Mesenchymal stem cell (in vitro differentiated cells and primary cell): ENCODE data around the gene ICAM5.
A peak's percentile ranks its signal among the peaks of the same experiment; 100 is the strongest.

Experiments
- DNase-seq: peaks from one replicate; pipeline ENCODE4 v3.0.0-alpha.2; 2013
- H2AFZ ChIP-seq: one replicate; pipeline ENCODE4 v1.6.1; 2013; ENCODE audit warnings: low read depth, mild to moderate bottlenecking, control low read depth, inconsistent platforms, low read length, moderate library complexity
- H2AK5ac ChIP-seq: 2 replicates; pipeline ENCODE4 v1.6.1; 2013; ENCODE audit warnings: low read length, moderate library complexity, mild to moderate bottlenecking, inconsistent platforms; ENCODE audit not compliant: severe bottlenecking
- H2BK120ac ChIP-seq: one replicate; pipeline ENCODE4 v1.6.1; 2013; ENCODE audit warnings: low read depth, mild to moderate bottlenecking, inconsistent platforms, low read length, moderate library complexity
- H2BK12ac ChIP-seq, 2 experiments: one replicate each; pipeline ENCODE4 v1.6.1; 2013; ENCODE audit warnings: inconsistent platforms in 2 of 2, low read length in 2 of 2, mild to moderate bottlenecking in 2 of 2, moderate library complexity in 2 of 2, control low read depth in 1 of 2
- H2BK15ac ChIP-seq: one replicate; pipeline ENCODE4 v1.6.1; 2013; ENCODE audit warnings: mild to moderate bottlenecking, low read depth, inconsistent platforms; ENCODE audit not compliant: poor library complexity, severe bottlenecking
- H2BK5ac ChIP-seq: 2 replicates; pipeline ENCODE4 v1.6.1; 2013; ENCODE audit warnings: low read depth, mild to moderate bottlenecking, low read length, control low read depth, inconsistent platforms; ENCODE audit not compliant: poor library complexity, severe bottlenecking
- H3K14ac ChIP-seq, 2 experiments: one replicate each; pipeline ENCODE4 v1.6.1; 2013; ENCODE audit warnings: inconsistent platforms in 2 of 2, low read length in 2 of 2, control low read depth in 1 of 2, mild to moderate bottlenecking in 1 of 2, moderate library complexity in 1 of 2
- H3K18ac ChIP-seq, 2 experiments: one replicate each; pipeline ENCODE4 v1.6.1; 2013; ENCODE audit warnings: inconsistent platforms in 2 of 2, low read length in 2 of 2, control low read depth in 1 of 2, low read depth in 1 of 2, mild to moderate bottlenecking in 1 of 2
- H3K23ac ChIP-seq, 2 experiments: one replicate each; pipeline ENCODE4 v1.6.1; 2013; ENCODE audit warnings: inconsistent platforms in 2 of 2, low read length in 2 of 2, mild to moderate bottlenecking in 2 of 2, moderate library complexity in 2 of 2, control low read depth in 1 of 2
- H3K27ac ChIP-seq: 2 replicates; pipeline ENCODE4 v1.5.1; 2013; ENCODE audit warnings: mild to moderate bottlenecking, moderate library complexity, low read length, control low read depth, inconsistent platforms; ENCODE audit not compliant: poor library complexity, severe bottlenecking
- H3K27me3 ChIP-seq, 2 experiments: 2 replicates each; pipeline versions ENCODE4 v1.6.1 to v1.7.0; 2013; ENCODE audit warnings: low read length in 2 of 2, mild to moderate bottlenecking in 2 of 2, moderate library complexity in 2 of 2, control low read depth in 1 of 2, inconsistent platforms in 1 of 2; ENCODE audit not compliant: control insufficient read depth in 1 of 2, insufficient read depth in 1 of 2
- H3K36me3 ChIP-seq, 2 experiments: 2 replicates each; pipeline versions ENCODE4 v1.6.1 to v1.7.0; 2013; ENCODE audit warnings: low read length in 2 of 2, control low read depth in 1 of 2, inconsistent platforms in 1 of 2, low read depth in 1 of 2, mild to moderate bottlenecking in 1 of 2; ENCODE audit not compliant: insufficient read depth in 2 of 2, control insufficient read depth in 1 of 2
- H3K4ac ChIP-seq, 2 experiments: one replicate each; pipeline ENCODE4 v1.6.1; 2013; ENCODE audit warnings: inconsistent platforms in 2 of 2, low read length in 2 of 2, mild to moderate bottlenecking in 2 of 2, moderate library complexity in 2 of 2, control low read depth in 1 of 2, low read depth in 1 of 2
- H3K4me1 ChIP-seq: 2 replicates; pipeline ENCODE4 v1.6.1; 2013; ENCODE audit warnings: low read depth, low read length, control low read depth; ENCODE audit not compliant: control insufficient read depth, insufficient read depth
- H3K4me2 ChIP-seq: 2 replicates; pipeline ENCODE4 v1.6.1; 2013; ENCODE audit warnings: low read length, mild to moderate bottlenecking, inconsistent platforms; ENCODE audit not compliant: poor library complexity, severe bottlenecking
- H3K4me3 ChIP-seq, 2 experiments: 2 replicates each; pipeline versions ENCODE4 v1.5.1 to v1.7.0; 2013; ENCODE audit warnings: low read length in 2 of 2, mild to moderate bottlenecking in 2 of 2, control low read depth in 1 of 2, low read depth in 1 of 2; ENCODE audit not compliant: insufficient read depth in 1 of 2
- H3K79me1 ChIP-seq: replicated peaks from 2 replicates; pipeline ENCODE4 v1.6.1; 2013; ENCODE audit warnings: mild to moderate bottlenecking, control low read depth, low read length, inconsistent platforms; ENCODE audit not compliant: poor library complexity, severe bottlenecking
- H3K9ac ChIP-seq: 2 replicates; pipeline ENCODE4 v1.7.0; 2013; ENCODE audit warnings: mild to moderate bottlenecking, low read length, moderate library complexity
- H3K9me3 ChIP-seq: 2 replicates; pipeline ENCODE4 v1.7.0; 2013; ENCODE audit warnings: mild to moderate bottlenecking, low read length; ENCODE audit not compliant: control insufficient read depth
- H4K8ac ChIP-seq: one replicate; pipeline ENCODE4 v1.6.1; 2013; ENCODE audit warnings: inconsistent platforms, mild to moderate bottlenecking, low read length, moderate library complexity
- H4K91ac ChIP-seq: one replicate; pipeline ENCODE4 v1.6.1; 2013; ENCODE audit warnings: mild to moderate bottlenecking, low read length, inconsistent platforms
- WGBS: methylation state at CpG from one replicate; pipeline ENCODE4 v1.1.7; 2013; ENCODE audit warnings: mixed read lengths; 5-methylcytosine and 5-hydroxymethylcytosine counted together

Gene ICAM5

DNA sequence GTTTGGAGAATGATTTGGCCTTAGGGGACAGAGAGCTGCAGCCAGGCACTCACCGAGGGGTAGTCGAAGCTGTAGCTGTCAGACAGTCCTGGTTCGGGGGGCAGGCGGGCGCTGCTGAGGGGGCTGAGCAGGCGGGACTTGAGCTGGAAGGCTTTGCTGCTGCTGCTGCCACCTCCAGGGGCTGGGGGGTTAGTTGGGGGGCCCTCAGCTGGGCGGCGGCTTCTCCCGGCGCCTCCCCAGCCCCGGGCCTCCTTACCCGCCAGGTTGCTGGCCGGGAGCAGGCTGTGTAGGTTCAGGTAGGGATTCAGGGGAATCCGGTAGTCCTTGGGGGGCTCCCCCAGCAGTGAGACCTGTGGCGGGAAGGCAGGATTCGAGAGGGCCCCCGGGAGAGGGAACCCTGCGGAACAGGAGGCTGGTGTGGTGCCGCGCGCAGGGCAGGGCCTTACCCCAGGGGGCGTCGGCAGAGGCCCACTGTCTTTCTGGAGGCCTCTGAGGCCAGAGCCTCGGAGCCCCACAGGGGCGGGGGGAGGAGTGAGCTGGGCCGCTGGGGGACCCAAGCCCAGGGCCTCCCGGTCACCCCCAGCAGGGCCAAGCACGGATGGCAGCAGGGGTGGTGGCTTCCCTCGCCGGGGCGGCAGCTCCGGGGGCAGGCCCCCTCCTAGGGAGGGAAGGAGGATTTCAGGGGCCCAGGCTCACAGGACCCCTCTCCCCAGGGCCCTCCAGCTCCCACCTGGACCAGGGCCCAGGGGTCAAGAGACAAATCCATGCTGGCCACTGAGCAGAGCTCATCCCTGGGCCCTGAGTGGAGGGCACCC is 31.1 kb downstream of the ICAM5 start:
- H3K4me3 ChIP-seq = no peak overlapping the region
- DNase-seq = no peak
- H3K79me1 ChIP-seq = peaks cover 46% of the 10 kb centered on the region
- WGBS = 98% methylated on average over 25 of the region's 32 CpGs
- H2AK5ac ChIP-seq = no peak overlapping the region
- no peak overlapping the region for H3K18ac ChIP-seq
- H2BK12ac ChIP-seq = no peak overlapping the region
- H2BK5ac ChIP-seq = no peak overlapping the region
- no peak overlapping the region for H3K27ac ChIP-seq
- H3K4me1 ChIP-seq = peaks cover 8% of the 10 kb centered on the region
- no peaks in the 10 kb centered on the region for H3K27me3 ChIP-seq
- H2AFZ ChIP-seq = no peak overlapping the region
- no peak overlapping the region for H3K9ac ChIP-seq
- H3K4me2 ChIP-seq = no peak overlapping the region
- no peak overlapping the region for H2BK120ac ChIP-seq
- H3K14ac ChIP-seq = no peak overlapping the region
- no peak overlapping the region for H4K8ac ChIP-seq
- no peak overlapping the region for H3K23ac ChIP-seq
- H3K36me3 ChIP-seq = peaks cover 77 to 95% of the 10 kb centered on the region in 2 experiments
- no peak overlapping the region for H3K4ac ChIP-seq
- H4K91ac ChIP-seq = no peak overlapping the region
- H3K9me3 ChIP-seq = no peaks in the 10 kb centered on the region
- H2BK15ac ChIP-seq = no peak overlapping the region

DNA sequence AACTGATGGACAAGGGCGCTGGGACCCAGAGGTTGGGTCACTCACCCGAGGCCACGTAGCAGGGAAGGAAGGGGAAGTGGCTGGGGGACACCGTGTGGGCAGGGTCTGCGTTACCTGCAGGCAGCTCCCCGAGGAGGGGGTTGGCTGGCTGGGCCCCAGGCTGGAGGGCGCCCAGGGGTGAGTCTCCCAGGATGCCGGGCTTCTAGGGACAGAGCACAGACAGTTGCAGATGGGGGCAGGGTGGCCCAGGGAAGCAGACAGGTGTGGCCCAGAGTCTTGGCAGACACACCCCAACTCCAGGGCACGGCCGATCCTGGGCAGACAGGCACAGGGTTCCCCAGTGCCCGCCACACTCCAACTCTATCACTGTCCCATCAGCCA is 31.7 kb downstream of the ICAM5 start:
- H3K14ac ChIP-seq = no peak overlapping the region
- H4K8ac ChIP-seq = no peak overlapping the region
- no peak overlapping the region for H2BK12ac ChIP-seq
- peaks cover 3% of the 10 kb centered on the region for H3K4me1 ChIP-seq
- 93% methylated on average over 11 of the region's 11 CpGs for WGBS
- H3K23ac ChIP-seq = no peak overlapping the region
- no peak overlapping the region for H3K27ac ChIP-seq
- no peaks in the 10 kb centered on the region for H3K9me3 ChIP-seq
- no peak overlapping the region for H3K9ac ChIP-seq
- H3K18ac ChIP-seq = no peak overlapping the region
- no peak overlapping the region for H2BK120ac ChIP-seq
- H3K36me3 ChIP-seq = peaks cover 80 to 96% of the 10 kb centered on the region in 2 experiments
- no peak for DNase-seq
- no peak overlapping the region for H4K91ac ChIP-seq
- H2BK15ac ChIP-seq = no peak overlapping the region
- no peak overlapping the region for H2AFZ ChIP-seq
- H3K79me1 ChIP-seq = peaks cover 47% of the 10 kb centered on the region
- no peaks in the 10 kb centered on the region for H3K27me3 ChIP-seq
- no peak overlapping the region for H2AK5ac ChIP-seq
- no peak overlapping the region for H3K4me2 ChIP-seq
- no peak overlapping the region for H3K4me3 ChIP-seq
- no peak overlapping the region for H3K4ac ChIP-seq
- H2BK5ac ChIP-seq = no peak overlapping the region

DNA sequence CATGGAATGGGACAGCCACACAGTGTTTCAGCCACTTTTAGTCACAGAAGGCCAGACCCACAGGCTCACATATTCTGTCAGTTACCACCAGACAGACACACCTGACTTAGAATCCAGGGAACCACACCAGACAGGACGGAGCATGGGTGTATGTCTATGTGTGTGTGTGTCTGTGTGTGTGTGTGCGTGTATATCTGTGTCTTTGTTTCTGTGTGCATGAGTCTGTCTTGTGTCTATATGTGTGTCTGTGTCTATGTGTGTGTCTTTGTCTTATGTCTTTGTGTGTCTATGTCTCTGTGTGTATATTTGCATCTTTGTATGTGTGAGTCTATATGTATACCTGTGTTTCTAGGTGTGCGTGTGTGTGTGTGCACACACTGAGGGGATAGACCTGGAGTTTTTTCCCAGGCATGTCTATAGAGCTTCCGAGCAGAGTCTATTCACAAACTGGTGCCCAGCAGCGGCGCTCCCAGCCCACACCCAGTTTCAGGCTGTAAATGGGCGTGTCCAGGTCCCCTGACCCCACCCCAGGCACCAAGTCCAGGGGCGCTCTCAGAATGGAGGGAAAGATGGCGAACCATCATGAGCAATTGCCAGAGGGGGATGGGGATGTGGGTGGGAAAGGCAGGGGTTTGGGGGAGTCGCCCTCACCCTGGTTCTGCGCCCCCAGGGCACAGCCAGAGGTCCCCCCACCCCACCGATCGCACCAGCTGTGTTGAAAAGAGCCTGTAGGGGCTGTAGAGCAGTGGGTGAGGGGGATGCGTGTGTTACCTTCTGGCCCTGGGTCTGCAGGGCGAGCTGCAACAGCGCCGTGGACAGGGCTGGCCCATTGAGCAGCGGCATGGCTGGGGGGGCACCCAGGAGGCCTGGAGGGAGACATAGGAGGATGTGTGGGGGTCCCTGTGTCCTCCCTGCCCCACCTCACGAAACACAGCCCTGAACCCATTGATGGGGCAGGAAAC is 32.4 kb downstream of the ICAM5 start:
- Histone ChIP-seq H2AFZ (no peak overlapping the region), H4K91ac (peak overlapping the region; percentile 55), H3K9me3 (no peaks in the 10 kb centered on the region), H2BK120ac (no peak overlapping the region), H2BK12ac (no peak overlapping the region), H3K36me3 (peaks cover 81 to 93% of the 10 kb centered on the region in 2 experiments), H4K8ac (no peak overlapping the region), H3K18ac (no peak overlapping the region), H3K14ac (no peak overlapping the region), H3K4me2 (no peak overlapping the region), H3K9ac (no peak overlapping the region), H3K79me1 (peaks cover 46% of the 10 kb centered on the region), H3K4me3 (no peak overlapping the region), H3K4me1 (peaks cover 2% of the 10 kb centered on the region), H2BK5ac (no peak overlapping the region), H3K27me3 (no peaks in the 10 kb centered on the region), H3K23ac (no peak overlapping the region), H2BK15ac (no peak overlapping the region), H3K4ac (no peak overlapping the region), H3K27ac (no peak overlapping the region), H2AK5ac (no peak overlapping the region)
- 96% methylated on average over 19 of the region's 19 CpGs for WGBS
- no peak for DNase-seq

- H3K9me3 ChIP-seq = no peaks in the 10 kb centered on the region
- H2AK5ac ChIP-seq = no peak overlapping the region
- peaks cover 2% of the 10 kb centered on the region for H3K4me1 ChIP-seq
- no peak overlapping the region for H2BK120ac ChIP-seq
- no peak overlapping the region for H3K4me3 ChIP-seq
- no peak overlapping the region for H3K23ac ChIP-seq
- H3K14ac ChIP-seq = no peak overlapping the region
- H4K91ac ChIP-seq = no peak overlapping the region
- H4K8ac ChIP-seq = no peak overlapping the region
- no peak overlapping the region for H2AFZ ChIP-seq
- H3K79me1 ChIP-seq = peaks cover 62% of the 10 kb centered on the region
- H2BK12ac ChIP-seq = no peak overlapping the region
- no peak for DNase-seq
- H3K18ac ChIP-seq = no peak overlapping the region
- 98% methylated on average over 8 of the region's 8 CpGs for WGBS
- H3K9ac ChIP-seq = no peak overlapping the region
- no peak overlapping the region for H3K27ac ChIP-seq
- H3K4me2 ChIP-seq = no peak overlapping the region
- no peak overlapping the region for H2BK5ac ChIP-seq
- H3K4ac ChIP-seq = no peak overlapping the region
- peaks cover 91% of the 10 kb centered on the region in 2 experiments for H3K36me3 ChIP-seq
- H3K27me3 ChIP-seq = no peaks in the 10 kb centered on the region
- no peak overlapping the region for H2BK15ac ChIP-seq
Measured at GRCh38 chr19:10325732-10326131, 36.0 kb downstream of the ICAM5 start.
